ENCODE results near the gene PDGFA.

GRCh38 chr7:541661-542060 lies 22.0 kb upstream of the PDGFA start:
- TF ChIP-seq CTCF (IDR thresholded peaks at IDR 0.05; ENCODE audit: borderline replicate concordance, extremely low read depth, low read length, poor library complexity, severe bottlenecking): no peak
- TF ChIP-seq EZH2 (IDR thresholded peaks at IDR 0.05; ENCODE audit: borderline replicate concordance, low read depth, low read length, severe bottlenecking): no peak
